ENCODE measurements around the gene RAC3.

The RAC3 gene

GRCh38 chr17:82060001-82060380, 28.5 kb downstream of the RAC3 start:
- TF ChIP-seq CTCF (IDR thresholded peaks at IDR 0.05; ENCODE audit: insufficient read depth, missing control alignments) = no peak
- FAIRE-seq (no peak), DNase-seq (ENCODE audit: insufficient read length, low spot score) (no peak)

GRCh38 chr17:82060614-82061013, 29.1 kb downstream of the RAC3 start:
- TF ChIP-seq CTCF (IDR thresholded peaks at IDR 0.05; ENCODE audit: insufficient read depth, missing control alignments) = no peak
- no peak for DNase-seq (ENCODE audit: insufficient read length, low spot score)
- no peak for FAIRE-seq

GRCh38 chr17:82061047-82061925, 29.8 kb downstream of the RAC3 start:
- no peak for TF ChIP-seq CTCF (IDR thresholded peaks at IDR 0.05; ENCODE audit: insufficient read depth, missing control alignments)
- FAIRE-seq (no peak), DNase-seq (ENCODE audit: insufficient read length, low spot score) (no peak)

GRCh38 chr17:82062076-82062983, 30.9 kb downstream of the RAC3 start:
- DNase-seq (ENCODE audit: insufficient read length, low spot score) = no peak
- TF ChIP-seq CTCF (IDR thresholded peaks at IDR 0.05; ENCODE audit: insufficient read depth, missing control alignments) = no peak
- no peak for FAIRE-seq

- FAIRE-seq (no peak), DNase-seq (ENCODE audit: insufficient read length, low spot score) (no peak)
- no peak for TF ChIP-seq CTCF (IDR thresholded peaks at IDR 0.05; ENCODE audit: insufficient read depth, missing control alignments)
These were observed 31.5 kb downstream of the RAC3 start for GRCh38 chr17:82062984-82063368.

- FAIRE-seq = no peak
These were observed 32.2 kb downstream of the RAC3 start for GRCh38 chr17:82063424-82064415.

More at GRCh38 chr17:82063424-82064415, 32.2 kb downstream of the RAC3 start:
- TF ChIP-seq CTCF (IDR thresholded peaks at IDR 0.05; ENCODE audit: insufficient read depth, missing control alignments) = no peak
- DNase-seq (ENCODE audit: insufficient read length, low spot score) = no peak

Data from D721Med (cell line).